Keratinocyte (primary cell): ENCODE results near the gene BMPR1B.

Source experiments
- CTCF ChIP-seq, 3 experiments: IDR thresholded peaks in 1 of 3; conservative IDR thresholded peaks in 1 of 3; optimal IDR thresholded peaks in 1 of 3; 2 replicates in 2 of 3; 3 replicates in 1 of 3; pipeline versions ENCODE3 to v1.5.1; 2011; ENCODE audit warnings: low read length in 3 of 3, mild to moderate bottlenecking in 3 of 3, moderate library complexity in 2 of 3, control low read depth in 1 of 3, inconsistent platforms in 1 of 3; ENCODE audit not compliant: insufficient read depth in 2 of 3; ENCODE audit errors: extremely low read depth in 1 of 3
- EZH2 ChIP-seq: IDR thresholded peaks from one replicate; pipeline ENCODE4 v1.6.1; 2012; ENCODE audit warnings: inconsistent platforms, mild to moderate bottlenecking, low read length, moderate library complexity

- TF ChIP-seq CTCF (optimal IDR thresholded peaks at IDR 0.05 in 1 of 3, IDR thresholded peaks at IDR 0.05 in 1 of 3, conservative IDR thresholded peaks at IDR 0.05 in 1 of 3; ENCODE audit: extremely low read depth in 1 of 3, insufficient read depth in 2 of 3, low read length in 3 of 3) (no peak), EZH2 (no peak)
These were observed 247.2 kb downstream of the BMPR1B start for GRCh38 chr4:95004912-95005311.
